Mononuclear cell (primary cell): ENCODE measurements around the gene CALML5. TPM values are rescaled to one million over a fixed set of nuclear protein-coding genes. Genes with fewer than 3 reads are reported as not detected.

ENCODE experiments used
- H3K27me3 ChIP-seq: 2 replicates; pipeline ENCODE4 v1.6.0; 2011; ENCODE audit warnings: low read length, control low read depth; ENCODE audit not compliant: insufficient read depth
- H3K4me1 ChIP-seq: 2 replicates; pipeline ENCODE4 v1.5.1; 2011; ENCODE audit warnings: mild to moderate bottlenecking, low read length, control low read depth; ENCODE audit not compliant: insufficient read depth
- H3K4me3 ChIP-seq: 2 replicates; pipeline ENCODE4 v1.5.1; 2011; ENCODE audit warnings: mild to moderate bottlenecking, low read length, moderate library complexity
- H3K9me3 ChIP-seq: 2 replicates; pipeline ENCODE4 v1.5.1; 2011; ENCODE audit warnings: low read depth, mild to moderate bottlenecking, control low read depth, low read length
- total RNA-seq: library from RNA; depleted of rRNA; stranded (reverse); fragments of >200 nt; gene quantifications from one replicate; pipeline ENCODE4 v1.2.3, GENCODE V29; 2012

The CALML5 gene
- total RNA-seq, 1 donor, result not detected

- Histone ChIP-seq H3K4me3 (no peak overlapping the region), H3K27me3 (no peaks in the 10 kb centered on the region), H3K9me3 (no peaks in the 10 kb centered on the region), H3K4me1 (no peaks in the 10 kb centered on the region)
Measured at GRCh38 chr10:5512331-5512730, 13.0 kb upstream of the CALML5 start.

DNA sequence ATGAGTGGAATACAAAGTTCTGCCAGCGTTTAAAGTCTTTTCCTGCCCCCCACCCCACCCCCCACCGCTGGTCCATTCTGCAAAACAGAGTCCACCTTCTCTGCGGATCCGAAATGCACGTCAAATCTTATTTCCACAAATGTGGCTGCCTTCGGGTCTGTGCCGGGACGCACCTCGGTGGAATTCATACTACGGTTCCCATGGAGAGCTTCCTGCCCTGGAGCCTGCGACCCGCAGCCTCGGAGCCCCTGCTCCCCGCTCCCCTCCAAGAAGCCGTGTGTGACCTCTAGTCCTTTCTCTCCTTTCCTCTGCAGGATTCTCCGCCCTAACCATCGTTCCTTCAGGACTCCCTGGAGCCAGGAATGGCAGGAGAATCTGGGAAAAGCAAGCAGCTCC is 12.5 kb upstream of the CALML5 start:
- Histone ChIP-seq H3K9me3 (no peaks in the 10 kb centered on the region), H3K27me3 (no peaks in the 10 kb centered on the region), H3K4me1 (no peaks in the 10 kb centered on the region), H3K4me3 (no peak overlapping the region)

DNA sequence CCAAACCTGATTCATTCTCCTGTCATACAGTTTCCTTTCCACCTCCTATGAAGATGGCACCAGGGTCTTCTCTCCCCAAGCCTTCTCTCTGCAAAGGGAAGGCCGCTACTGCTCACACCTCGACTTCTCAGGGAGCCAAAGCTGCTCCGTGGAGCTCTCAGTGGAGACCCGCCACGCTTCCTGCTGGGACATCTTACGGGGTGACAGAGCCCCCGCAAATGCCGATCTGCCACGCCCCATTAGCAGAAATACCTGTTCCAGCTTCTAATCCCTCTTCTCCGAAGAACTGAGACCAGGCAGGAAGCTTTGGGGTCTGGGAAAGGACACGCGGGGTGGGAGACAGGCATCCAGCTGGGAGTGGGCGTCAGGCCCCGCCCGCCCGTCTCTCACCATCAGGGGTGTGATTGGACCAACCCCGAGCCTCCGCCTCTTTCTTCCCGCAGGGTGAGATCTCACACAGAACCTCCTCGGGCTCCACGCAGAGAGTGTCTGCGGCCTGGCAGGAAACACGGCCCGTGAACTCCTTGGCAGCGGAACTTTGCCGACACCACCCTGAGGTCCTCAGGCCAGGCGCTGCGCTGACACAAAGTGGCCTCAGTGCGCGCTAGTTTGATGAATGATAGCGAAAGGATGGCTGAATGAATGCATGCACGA is 12.0 kb upstream of the CALML5 start:
- Histone ChIP-seq H3K4me3 (no peak overlapping the region), H3K4me1 (no peaks in the 10 kb centered on the region), H3K9me3 (no peaks in the 10 kb centered on the region), H3K27me3 (no peaks in the 10 kb centered on the region)

GRCh38 chr10:5510281-5511072 is 11.1 kb upstream of the CALML5 start:
- H3K9me3 ChIP-seq, result no peaks in the 10 kb centered on the region

DNA sequence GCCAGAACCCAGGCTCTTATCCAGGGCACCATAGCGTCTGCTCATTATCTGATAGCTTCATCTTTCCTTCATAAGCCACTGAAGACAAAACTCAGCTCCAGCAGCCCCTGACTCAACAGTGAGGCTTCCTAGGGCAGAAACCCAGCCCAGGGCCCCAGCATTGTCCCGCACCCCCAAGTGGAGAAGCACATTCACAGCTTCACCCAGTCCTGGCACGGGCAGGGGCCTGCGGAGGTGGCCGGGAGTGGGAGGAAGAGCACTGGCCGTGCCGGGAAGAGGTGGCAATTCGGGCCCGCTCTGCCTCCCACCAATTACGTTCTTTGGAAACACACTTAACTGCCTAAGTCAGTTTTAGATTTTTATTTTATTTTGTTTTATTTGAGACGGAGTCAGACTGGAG is 10.3 kb upstream of the CALML5 start:
- Histone ChIP-seq H3K27me3 (no peaks in the 10 kb centered on the region), H3K4me3 (no peak overlapping the region)

More at GRCh38 chr10:5510281-5511072, 11.1 kb upstream of the CALML5 start:
- H3K27me3 ChIP-seq, result no peaks in the 10 kb centered on the region
- no peaks in the 10 kb centered on the region for H3K4me1 ChIP-seq
- H3K4me3 ChIP-seq, result no peak overlapping the region

GRCh38 chr10:5509236-5509635 is 9.9 kb upstream of the CALML5 start:
- H3K4me1 ChIP-seq, result no peaks in the 10 kb centered on the region
- H3K27me3 ChIP-seq, result no peaks in the 10 kb centered on the region
- H3K9me3 ChIP-seq, result no peaks in the 10 kb centered on the region
- H3K4me3 ChIP-seq, result no peak overlapping the region

More for the DNA sequence above, 10.3 kb upstream of the CALML5 start:
- H3K4me1 ChIP-seq, result no peaks in the 10 kb centered on the region
- no peaks in the 10 kb centered on the region for H3K9me3 ChIP-seq

DNA sequence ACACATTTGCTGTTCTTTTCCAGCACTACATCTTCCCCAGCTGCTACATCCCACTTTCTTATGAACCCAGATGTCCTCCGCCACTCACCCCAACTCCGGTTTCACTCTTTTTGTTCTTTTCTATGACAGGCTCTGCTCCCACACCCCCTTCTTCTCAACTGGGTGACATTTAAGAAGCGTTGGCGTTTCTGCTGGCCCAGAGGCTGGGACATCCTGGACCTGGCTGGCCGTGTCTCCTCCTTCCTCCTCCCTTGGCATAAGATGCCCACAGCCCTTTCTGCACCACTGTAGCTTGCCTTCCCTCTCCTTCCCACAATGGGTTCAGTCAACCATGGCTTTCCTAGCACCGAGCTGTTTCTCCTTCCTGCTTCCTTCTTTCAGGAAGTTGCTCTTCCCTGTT is 9.4 kb upstream of the CALML5 start:
- Histone ChIP-seq H3K4me3 (no peak overlapping the region), H3K9me3 (no peaks in the 10 kb centered on the region), H3K4me1 (no peaks in the 10 kb centered on the region), H3K27me3 (no peaks in the 10 kb centered on the region)

DNA sequence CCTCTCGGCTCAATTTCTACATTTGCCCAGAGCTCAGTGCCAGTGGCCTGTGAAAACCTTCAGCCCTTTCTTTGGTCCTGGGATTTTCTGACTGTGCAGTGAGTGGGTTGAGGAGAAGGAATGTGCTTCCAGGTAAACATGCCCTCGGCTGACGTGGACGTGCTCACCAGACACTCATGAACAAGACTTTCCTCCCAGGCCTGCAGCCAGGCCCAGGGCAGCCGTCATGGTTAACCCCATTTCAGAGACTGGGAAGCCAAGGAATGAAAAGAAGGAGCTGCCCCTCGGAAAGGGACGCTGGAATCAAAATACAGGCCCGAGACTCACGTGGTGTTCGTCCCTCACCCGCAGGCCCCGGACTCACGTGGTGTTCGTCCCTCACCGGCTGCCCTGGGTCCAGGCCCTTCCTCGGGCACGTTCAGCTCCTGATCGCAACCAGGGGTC is 8.8 kb upstream of the CALML5 start:
- no peaks in the 10 kb centered on the region for H3K27me3 ChIP-seq
- no peak overlapping the region for H3K4me3 ChIP-seq
- no peaks in the 10 kb centered on the region for H3K4me1 ChIP-seq
- no peaks in the 10 kb centered on the region for H3K9me3 ChIP-seq

DNA sequence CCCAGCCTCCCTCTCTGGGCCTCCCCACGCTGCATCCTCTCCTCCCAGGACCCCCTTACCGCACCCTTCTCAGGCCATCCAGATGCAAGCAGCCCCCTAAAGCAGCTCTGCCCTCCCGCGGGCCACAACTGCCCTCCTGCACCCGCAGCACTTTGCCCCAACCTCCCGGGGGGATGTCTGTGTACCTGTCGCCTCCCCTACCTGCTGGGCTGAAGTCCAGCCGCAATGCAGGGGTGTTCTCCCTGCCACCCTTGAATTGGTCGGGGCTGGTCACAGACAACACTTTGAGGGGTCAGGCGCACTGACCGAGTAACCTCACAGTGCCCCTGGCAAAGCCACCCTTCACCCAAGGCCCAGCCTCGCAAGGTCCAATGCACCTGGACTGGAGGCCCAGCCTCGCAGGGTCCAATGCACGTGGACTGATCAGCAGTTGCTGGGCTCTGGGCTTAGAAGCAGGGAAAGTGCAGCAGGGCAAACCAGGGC is 8.3 kb upstream of the CALML5 start:
- no peaks in the 10 kb centered on the region for H3K9me3 ChIP-seq
- no peaks in the 10 kb centered on the region for H3K4me1 ChIP-seq
- H3K27me3 ChIP-seq, result no peaks in the 10 kb centered on the region
- no peak overlapping the region for H3K4me3 ChIP-seq

GRCh38 chr10:5506751-5507648 is 7.6 kb upstream of the CALML5 start:
- H3K9me3 ChIP-seq, result no peaks in the 10 kb centered on the region
- H3K4me1 ChIP-seq, result no peaks in the 10 kb centered on the region
- no peak overlapping the region for H3K4me3 ChIP-seq
- H3K27me3 ChIP-seq, result no peaks in the 10 kb centered on the region

DNA sequence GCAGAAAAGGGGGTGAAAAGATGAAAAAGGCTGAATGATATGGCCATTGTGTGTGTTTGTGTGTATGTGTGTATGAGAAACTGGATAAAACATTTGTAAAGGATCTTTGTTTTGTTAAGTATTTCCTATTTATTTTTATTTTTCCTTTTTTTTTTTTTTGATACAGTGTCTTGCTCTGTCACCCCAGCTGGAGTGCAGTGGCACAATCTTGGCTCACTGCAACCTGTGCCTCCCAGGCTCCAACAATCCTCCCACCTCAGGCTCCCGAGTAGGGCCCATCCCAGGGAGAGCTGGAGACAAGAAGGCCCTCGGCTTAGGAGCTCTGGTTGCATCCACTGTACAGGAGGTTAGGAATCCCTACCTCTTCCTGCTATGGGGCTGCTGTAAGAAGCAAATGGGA is 6.9 kb upstream of the CALML5 start:
- H3K9me3 ChIP-seq, result no peaks in the 10 kb centered on the region
- no peak overlapping the region for H3K4me3 ChIP-seq
- H3K4me1 ChIP-seq, result no peaks in the 10 kb centered on the region
- H3K27me3 ChIP-seq, result no peaks in the 10 kb centered on the region

- Histone ChIP-seq H3K27me3 (no peaks in the 10 kb centered on the region), H3K9me3 (no peaks in the 10 kb centered on the region), H3K4me3 (no peak overlapping the region), H3K4me1 (no peaks in the 10 kb centered on the region)
Measured at GRCh38 chr10:5504146-5505072, 5.0 kb upstream of the CALML5 start.

GRCh38 chr10:5503477-5503835 is 4.1 kb upstream of the CALML5 start:
- Histone ChIP-seq H3K4me3 (no peak overlapping the region), H3K4me1 (no peaks in the 10 kb centered on the region), H3K27me3 (no peaks in the 10 kb centered on the region), H3K9me3 (no peaks in the 10 kb centered on the region)
